Femur (tissue), 1 donor: ENCODE data around the gene TBC1D3B.
A peak's percentile ranks its signal among the peaks of the same experiment; 100 is the strongest.
"Not testable (repeated sequence)": the region's sequence is repeated elsewhere in the genome, so short reads cannot be mapped to it uniquely, and the experiment has no call there.

ENCODE experiments used
- DNase-seq: peaks from one replicate; pipeline ENCODE4 v3.0.0-alpha.2; 2017

TBC1D3B gene

DNA sequence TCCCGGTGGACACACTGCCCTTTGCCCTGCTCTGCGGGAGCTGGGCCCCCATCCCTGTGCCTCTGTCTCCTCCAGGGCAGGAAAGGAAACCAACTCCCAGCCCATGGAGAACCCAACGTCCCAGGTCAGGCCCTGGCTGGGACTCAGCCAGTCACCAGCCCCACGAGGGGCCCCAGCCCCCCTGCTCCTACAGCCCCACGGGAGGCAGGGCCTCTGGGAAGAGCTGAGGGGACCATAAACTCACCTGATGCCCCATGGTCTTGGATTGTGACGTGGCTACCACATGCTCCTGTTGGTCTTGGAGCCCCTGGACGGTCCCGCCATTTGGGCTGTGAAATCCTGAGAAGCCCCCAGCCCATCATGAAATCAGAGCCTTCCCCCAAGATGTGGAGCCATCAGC is 7.6 kb downstream of the TBC1D3B start:
- not testable (repeated sequence) for DNase-seq

DNA sequence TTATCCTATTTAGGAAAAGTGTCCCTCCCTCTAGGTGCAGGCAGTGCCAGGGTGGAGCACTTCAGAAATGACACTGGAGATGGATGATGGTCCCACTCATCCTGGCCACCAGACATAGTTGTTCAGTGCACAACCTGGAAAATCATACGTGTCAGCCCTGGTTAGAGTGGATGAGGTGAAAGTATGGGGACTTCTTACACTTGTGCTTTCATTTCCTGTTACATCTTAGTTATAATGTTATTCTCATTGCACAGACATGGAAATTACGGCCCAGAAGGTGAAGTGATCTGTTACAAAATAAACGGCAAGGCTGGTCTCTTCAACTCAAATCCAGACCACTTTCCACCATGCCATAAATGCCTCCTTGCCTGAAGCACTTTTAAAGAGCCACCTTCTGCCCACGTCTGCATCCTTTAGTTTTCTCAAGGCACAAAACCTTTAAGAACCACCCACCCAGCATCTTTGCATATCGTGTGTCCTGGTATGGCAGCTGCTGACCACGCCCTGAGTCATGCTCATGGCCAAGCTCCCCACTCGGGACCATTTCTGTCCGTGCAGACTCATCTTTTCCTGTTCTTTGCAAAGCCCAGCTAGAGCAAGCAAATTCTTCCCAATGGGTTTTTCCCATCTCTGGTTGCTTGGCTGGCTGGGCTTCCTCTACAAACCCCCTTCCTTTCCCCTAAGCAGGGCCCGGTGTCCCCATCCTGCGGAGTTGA is 22.4 kb downstream of the TBC1D3B start:
- no peak for DNase-seq

GRCh38 chr17:36152639-36153120 is 23.8 kb downstream of the TBC1D3B start:
- no peak for DNase-seq

DNA sequence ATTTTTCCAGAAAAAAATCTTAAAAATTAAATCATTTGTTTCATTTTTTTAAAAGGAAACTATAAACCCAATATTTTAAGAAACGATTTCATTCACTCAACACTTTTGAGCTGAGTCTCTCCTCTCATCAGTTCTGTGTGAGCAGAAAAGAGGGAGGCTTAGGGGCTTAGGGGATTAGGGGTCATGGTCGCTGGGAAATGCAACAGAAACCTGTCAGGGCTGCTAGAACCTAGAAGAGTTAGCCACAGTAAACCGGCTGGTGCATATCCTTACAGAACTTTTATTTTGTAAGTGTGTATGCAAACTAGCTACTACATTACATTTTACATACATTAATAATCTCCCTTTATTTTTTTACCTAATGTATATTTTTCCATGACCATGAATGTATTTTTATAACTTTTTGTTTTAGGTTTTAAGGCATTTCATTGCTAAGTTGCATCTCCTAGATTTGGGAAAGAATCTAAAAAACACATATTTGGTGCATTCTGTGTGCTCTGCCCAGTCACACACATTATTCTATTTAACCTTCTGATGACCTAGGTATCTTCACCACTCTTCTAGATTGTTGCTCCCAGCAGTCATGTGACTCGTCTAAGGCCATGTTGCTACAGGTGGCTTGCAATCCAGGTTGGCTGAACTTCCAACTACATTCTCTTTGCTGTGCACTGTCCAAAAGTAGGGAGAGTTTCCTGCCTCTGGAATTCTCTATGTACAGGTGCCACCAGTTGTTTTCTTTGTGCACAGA is 24.4 kb downstream of the TBC1D3B start:
- no peak for DNase-seq

DNA sequence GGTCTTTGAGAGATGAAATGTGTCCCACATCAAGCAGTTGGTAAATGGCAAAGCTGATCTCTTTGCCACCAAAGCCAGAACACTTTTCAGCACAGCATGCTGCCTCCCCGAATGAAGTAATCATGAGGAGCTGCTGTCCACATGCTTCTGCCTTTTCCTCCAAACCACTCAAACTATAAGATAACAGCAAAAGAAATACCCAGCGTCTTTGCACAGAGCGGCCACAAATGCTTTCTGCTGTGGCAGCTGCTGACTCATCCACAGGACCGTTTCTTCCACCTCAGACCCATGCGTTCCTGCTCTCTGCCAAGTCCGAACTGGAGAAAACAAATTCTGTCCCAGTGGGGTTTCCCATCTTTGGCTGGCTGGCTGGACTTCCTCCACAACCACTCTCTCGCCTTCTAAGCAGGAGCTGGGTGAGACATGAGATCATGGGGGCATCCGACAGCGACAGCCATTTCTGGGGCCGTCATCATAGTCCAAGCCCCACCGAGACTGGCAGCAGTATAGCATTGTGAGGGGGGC is 27.1 kb downstream of the TBC1D3B start:
- DNase-seq = no peak

- peak; percentile 75 for DNase-seq
These were observed 27.7 kb downstream of the TBC1D3B start for GRCh38 chr17:36148559-36149295.

DNA sequence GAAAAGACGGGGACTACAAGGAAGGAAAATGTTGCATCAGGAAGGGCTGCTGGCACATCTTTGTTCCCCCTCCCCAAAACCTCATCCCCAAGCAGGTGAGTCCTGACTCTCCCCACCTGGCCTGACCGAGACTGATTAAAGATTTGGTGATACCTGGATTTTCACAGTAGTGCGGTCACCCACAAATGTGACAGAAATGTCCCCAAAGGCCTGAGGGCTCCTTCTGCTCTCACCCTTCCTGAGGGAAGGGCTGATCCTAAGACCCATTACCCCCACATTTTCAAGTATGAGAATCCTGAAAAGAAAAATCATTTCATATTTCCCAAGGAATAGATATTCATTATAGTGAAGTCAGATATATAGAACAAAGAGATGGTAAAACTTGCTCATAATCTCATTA is 28.8 kb downstream of the TBC1D3B start:
- DNase-seq = no peak

DNA sequence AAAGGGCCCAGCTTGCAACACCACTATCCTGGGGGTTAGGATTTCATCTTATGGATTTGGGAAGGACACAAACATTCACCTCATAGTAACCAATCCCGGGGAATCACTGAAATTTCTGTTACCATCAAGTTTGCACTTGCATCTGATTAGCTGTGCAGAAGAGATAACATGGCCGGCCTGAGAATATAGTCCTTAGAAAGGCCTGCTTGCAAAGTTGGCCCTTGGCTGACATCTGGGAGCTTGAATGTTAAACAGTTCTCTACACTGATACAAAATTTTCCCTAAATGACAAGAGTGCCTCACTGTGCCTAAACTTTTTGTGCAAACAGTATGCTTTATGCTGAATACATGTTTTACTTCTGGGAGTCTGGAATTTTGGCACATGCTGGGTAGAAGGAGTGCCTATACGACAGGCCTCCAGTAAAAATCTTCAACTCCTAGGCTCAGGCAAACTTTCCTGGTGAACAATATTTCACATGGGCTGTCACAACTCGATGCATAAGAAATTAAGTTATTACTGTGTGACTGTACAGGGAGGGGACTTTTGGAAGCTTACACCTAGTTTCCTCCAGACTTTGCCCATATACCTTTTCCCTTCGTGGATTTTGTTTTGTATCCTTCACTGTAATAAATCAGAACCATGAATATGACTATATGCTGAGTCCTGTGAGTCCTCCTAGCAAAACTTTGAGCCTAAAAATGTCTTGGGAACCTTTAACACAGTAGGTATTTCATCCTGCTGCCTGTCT is 31.3 kb downstream of the TBC1D3B start:
- DNase-seq = no peak

GRCh38 chr17:36144014-36144413 is 32.4 kb downstream of the TBC1D3B start:
- DNase-seq = no peak

- no peak for DNase-seq
These were observed 33.6 kb downstream of the TBC1D3B start for GRCh38 chr17:36142806-36143205.

DNA sequence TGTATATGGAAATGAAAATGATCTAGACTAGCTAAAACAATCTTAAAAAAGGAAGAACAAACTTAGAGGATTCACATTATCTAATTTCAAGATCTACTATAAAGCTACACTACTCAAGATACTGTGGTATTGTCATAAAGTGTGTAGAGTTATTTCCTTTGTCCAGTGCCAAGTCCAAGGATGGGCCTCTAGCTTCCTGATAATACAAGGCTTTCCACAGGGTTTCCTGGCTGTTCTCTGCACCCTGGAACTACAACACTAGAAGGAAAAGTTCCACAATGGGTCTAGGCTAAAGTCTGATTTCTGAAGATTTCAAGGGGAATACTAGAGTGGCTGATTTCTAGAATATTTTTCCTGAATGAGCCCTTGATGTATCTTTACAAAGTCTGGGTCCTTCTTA is 34.2 kb downstream of the TBC1D3B start:
- DNase-seq = no peak

DNA sequence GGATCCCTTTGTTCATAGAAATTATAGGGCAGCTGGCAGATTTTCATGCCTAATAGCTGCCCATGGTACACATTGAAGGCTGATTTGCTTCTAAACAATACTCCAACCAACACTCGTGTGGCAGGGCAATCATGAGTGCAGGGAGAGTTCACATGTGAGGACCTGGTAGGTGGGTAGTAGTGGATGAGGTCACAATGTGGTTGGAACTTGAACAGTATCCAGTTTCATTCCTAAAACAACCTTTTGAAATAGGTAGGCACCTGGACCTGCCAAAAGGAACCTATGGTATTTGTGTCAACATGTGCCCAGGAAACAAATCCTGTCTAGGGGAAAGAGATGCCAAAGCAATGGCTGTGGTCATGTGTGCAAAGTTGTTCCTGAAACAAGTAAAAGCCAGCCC is 40.0 kb downstream of the TBC1D3B start:
- DNase-seq = no peak

- no peak for DNase-seq
These were observed 40.4 kb downstream of the TBC1D3B start for GRCh38 chr17:36136036-36136435.

DNA sequence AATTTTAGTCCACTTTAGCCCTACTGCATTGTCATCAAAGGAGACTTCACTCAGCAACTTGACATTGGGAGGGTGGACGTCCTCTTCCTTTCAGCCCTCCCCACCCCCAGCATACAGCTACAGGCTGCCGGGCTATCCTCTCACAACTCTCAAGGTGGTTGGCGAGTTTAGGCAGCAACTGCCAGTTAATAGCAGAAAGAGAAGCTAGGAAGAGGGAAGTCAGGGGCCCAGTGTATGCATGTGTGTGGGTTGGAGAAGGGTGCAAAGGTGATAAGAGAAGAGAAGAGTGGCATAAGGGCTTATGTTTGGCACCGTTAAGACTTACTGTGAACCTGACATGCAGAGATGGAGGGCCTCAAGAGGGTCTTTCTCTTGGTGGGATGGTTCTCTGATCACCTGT is 41.0 kb downstream of the TBC1D3B start:
- no peak for DNase-seq

- no peak for DNase-seq
These were observed 42.7 kb downstream of the TBC1D3B start for GRCh38 chr17:36133602-36134236.

GRCh38 chr17:36132421-36132831 is 44.0 kb downstream of the TBC1D3B start:
- no peak for DNase-seq

- no peak for DNase-seq
These were observed 44.5 kb downstream of the TBC1D3B start for GRCh38 chr17:36131931-36132330.

DNA sequence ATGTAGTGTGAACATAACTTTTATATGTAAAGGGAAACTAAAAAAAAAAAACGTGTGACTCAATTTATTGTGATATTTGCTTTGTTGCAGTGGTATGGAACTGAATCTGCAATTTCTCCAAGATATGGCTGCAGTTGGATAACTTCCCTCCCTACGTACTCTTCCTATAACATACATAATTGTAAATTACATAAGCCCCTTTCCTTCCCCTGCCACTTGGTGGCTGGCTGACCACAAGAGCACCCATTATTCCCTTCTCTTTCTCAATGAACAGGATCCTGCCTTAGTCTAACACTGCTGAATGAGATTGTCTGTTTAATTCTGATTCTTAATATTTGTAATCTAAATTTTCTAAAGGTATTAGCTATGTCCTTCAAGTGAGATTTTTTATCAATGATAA is 45.0 kb downstream of the TBC1D3B start:
- no peak for DNase-seq

- DNase-seq = no peak
These were observed 46.1 kb downstream of the TBC1D3B start for GRCh38 chr17:36130346-36130745.

- DNase-seq = no peak
These were observed 46.8 kb downstream of the TBC1D3B start for GRCh38 chr17:36129616-36130015.

- DNase-seq = no peak
These were observed 47.9 kb downstream of the TBC1D3B start for GRCh38 chr17:36128411-36128978.

DNA sequence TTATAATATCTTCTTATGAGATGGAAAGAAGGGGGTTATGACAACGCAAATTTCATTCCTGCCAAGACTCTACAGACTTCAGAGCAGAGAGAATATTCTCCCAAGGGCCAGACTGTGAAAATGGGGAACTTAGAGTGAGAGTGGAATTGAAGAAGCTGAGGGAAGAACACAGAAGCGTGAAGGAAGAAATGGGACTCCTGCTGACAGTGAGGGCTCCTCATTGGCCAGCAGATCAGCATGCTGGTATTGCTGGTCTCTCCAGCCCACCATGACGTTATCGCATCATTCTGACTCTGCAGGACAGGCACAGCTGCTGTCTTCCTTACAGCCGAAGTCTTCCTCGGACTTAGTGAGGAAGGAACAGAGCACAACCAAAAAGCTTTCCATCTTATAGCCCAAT is 48.5 kb downstream of the TBC1D3B start:
- no peak for DNase-seq
